Measurements from ENCODE around the gene IGFBP5.

IGFBP5 gene

GRCh38 chr2:216624251-216624650, 71.1 kb downstream of the IGFBP5 start:
- Histone ChIP-seq H3K9me3 (ENCODE audit: control insufficient read depth, low read length) (no peaks in the 10 kb centered on the region), H3K27ac (ENCODE audit: insufficient read depth, low read length, poor library complexity, severe bottlenecking) (no peak overlapping the region), H3K4me3 (ENCODE audit: insufficient read depth, low read depth, low read length, poor library complexity, severe bottlenecking) (no peak overlapping the region), H3K36me3 (ENCODE audit: control insufficient read depth, insufficient read depth, low read length) (no peaks in the 10 kb centered on the region), H3K4me1 (ENCODE audit: control insufficient read depth, insufficient read depth, low read length, poor library complexity, severe bottlenecking) (no peaks in the 10 kb centered on the region), H3K27me3 (replicated peaks; ENCODE audit: control insufficient read depth, insufficient read depth, low read length, poor library complexity, severe bottlenecking) (no peaks in the 10 kb centered on the region)
- no peak for DNase-seq

DNA sequence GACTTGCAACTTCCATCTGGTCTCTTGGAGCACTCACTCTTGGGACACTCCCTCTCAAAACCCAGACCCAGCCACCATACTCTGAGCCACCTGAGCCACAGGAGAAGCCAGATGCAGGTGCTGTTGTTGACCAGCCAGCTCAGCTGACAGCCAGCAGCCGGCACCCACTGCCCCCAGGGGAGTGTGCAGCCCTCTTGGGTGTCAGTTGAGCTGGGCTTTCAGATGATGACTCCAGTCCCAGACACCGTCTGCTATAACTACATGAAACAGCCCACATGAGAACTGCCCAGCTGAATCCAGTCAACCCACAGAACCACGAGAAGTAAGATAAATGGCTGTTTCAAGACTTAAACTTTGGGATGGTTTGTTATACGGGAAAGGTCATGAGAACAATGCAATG, 72.8 kb downstream of the IGFBP5 start:
- Histone ChIP-seq H3K9me3 (ENCODE audit: control insufficient read depth, low read length) (no peaks in the 10 kb centered on the region), H3K4me1 (ENCODE audit: control insufficient read depth, insufficient read depth, low read length, poor library complexity, severe bottlenecking) (no peaks in the 10 kb centered on the region), H3K4me3 (ENCODE audit: insufficient read depth, low read depth, low read length, poor library complexity, severe bottlenecking) (no peak overlapping the region), H3K27ac (ENCODE audit: insufficient read depth, low read length, poor library complexity, severe bottlenecking) (no peak overlapping the region), H3K36me3 (ENCODE audit: control insufficient read depth, insufficient read depth, low read length) (no peaks in the 10 kb centered on the region), H3K27me3 (replicated peaks; ENCODE audit: control insufficient read depth, insufficient read depth, low read length, poor library complexity, severe bottlenecking) (no peaks in the 10 kb centered on the region)
- no peak for DNase-seq

Measured in effector memory CD4-positive, alpha-beta T cell (primary cell).